Aorta (tissue), 4 donors: ENCODE data around the gene APOL5. TPM values are rescaled to one million over a fixed set of nuclear protein-coding genes. Genes with fewer than 3 reads are reported as not detected.

Experiments
- polyA plus RNA-seq, 2 donors: library from polyadenylated mRNA; stranded (reverse); fragments of 200-250 nt; gene quantifications; one replicate each; pipeline ENCODE4 v1.2.3, GENCODE V29; 2013
- total RNA-seq, 2 donors: library from RNA; stranded (reverse); fragmentation: NEBNext Ultra II Directional; extraction: Animal tissue kit (Norgen Biotek cat#: 25700); gene quantifications; one replicate each; pipeline ENCODE4 v1.2.1, GENCODE V29; 2021
- donor health status: healthy with polysubstance abuse.
- donor health status: Bipolar disorder and iron deficiency.
- donor health status: DM: no; HTN: no; CAD: no.
- donor health status: DM: yes; HTN: yes; CAD: no.

Gene APOL5
- total and polyA plus RNA-seq, 4 donors = not detected

Other genes starting within 250 kb of the APOL5 start
- 10 to 100 TPM; 12.2 to 29.8 TPM for gene RASD2, start 177.0 kb upstream of the APOL5 start, total RNA-seq
- gene RASD2, start 177.0 kb upstream of the APOL5 start, polyA plus RNA-seq = 1 to 10 TPM in 1 of 2 donors, under 1 TPM in 1; 0.77 to 3.5 TPM
- not detected for gene MB, start 100.5 kb upstream of the APOL5 start, total RNA-seq
- gene MB, start 100.5 kb upstream of the APOL5 start, polyA plus RNA-seq = 10 to 100 TPM in 1 of 2 donors, 1 to 10 TPM in 1; 2.8 to 24.7 TPM
- 10 to 100 TPM; 12.4 to 19.0 TPM for gene APOL6, start 69.4 kb upstream of the APOL5 start, total RNA-seq
- gene APOL6, start 69.4 kb upstream of the APOL5 start, polyA plus RNA-seq = 1 to 10 TPM; 5.0 to 8.4 TPM